ENCODE data around the gene GPATCH4.

- TF ChIP-seq BHLHE40 (IDR thresholded peaks at IDR 0.05; ENCODE audit: low read depth, low read length) (no peak), CTCF (conservative IDR thresholded peaks at IDR 0.05; ENCODE audit: low read depth, low read length) (no peak), CHD1 (IDR thresholded peaks at IDR 0.05; ENCODE audit: low read depth, low read length) (no peak), POLR2A (IDR thresholded peaks at IDR 0.05; ENCODE audit: low read depth, low read length) (no peak), RAD21 (IDR thresholded peaks at IDR 0.05; ENCODE audit: low read length) (no peak), SMC3 (IDR thresholded peaks at IDR 0.05; ENCODE audit: low read depth, low read length) (no peak), MAZ (IDR thresholded peaks at IDR 0.05; ENCODE audit: borderline replicate concordance, low read depth, low read length) (no peak)
Measured at GRCh38 chr1:156586323-156586722, 15.0 kb downstream of the GPATCH4 start.

Measured in IMR-90 (cell line).